HG02870 (cell line): Measurements from ENCODE around the gene LBH.

Source experiments
- ATAC-seq: cut with Tn5 transposase; IDR thresholded peaks from one replicate; pipeline ENCODE4 v1.9.1; 2021; ENCODE audit warnings: mild to moderate bottlenecking, moderate library complexity; ENCODE audit not compliant: unreplicated experiment

Gene LBH

GRCh38 chr2:30234180-30234971, 3.0 kb downstream of the LBH start:
- no peak for ATAC-seq

- ATAC-seq, result no peak
These were observed 3.8 kb downstream of the LBH start for GRCh38 chr2:30235008-30235655.

- ATAC-seq, result no peak
These were observed 4.7 kb downstream of the LBH start for GRCh38 chr2:30235859-30236535.

GRCh38 chr2:30236591-30237238, 5.4 kb downstream of the LBH start:
- ATAC-seq, result no peak

GRCh38 chr2:30237239-30237965, 6.1 kb downstream of the LBH start:
- no peak for ATAC-seq

GRCh38 chr2:30237966-30238800, 6.8 kb downstream of the LBH start:
- no peak for ATAC-seq

GRCh38 chr2:30239308-30239985, 8.1 kb downstream of the LBH start:
- no peak for ATAC-seq

- no peak for ATAC-seq
These were observed 8.8 kb downstream of the LBH start for GRCh38 chr2:30239986-30240752.

- no peak for ATAC-seq
These were observed 11.9 kb downstream of the LBH start for GRCh38 chr2:30243231-30243630.

- ATAC-seq, result no peak
These were observed 14.0 kb downstream of the LBH start for GRCh38 chr2:30245364-30245763.

- ATAC-seq, result no peak
These were observed 17.5 kb downstream of the LBH start for GRCh38 chr2:30248791-30249190.

- no peak for ATAC-seq
These were observed 18.0 kb downstream of the LBH start for GRCh38 chr2:30249354-30249753.

- no peak for ATAC-seq
These were observed 19.1 kb downstream of the LBH start for GRCh38 chr2:30250421-30250820.

- no peak for ATAC-seq
These were observed 21.7 kb downstream of the LBH start for GRCh38 chr2:30252723-30253701.

GRCh38 chr2:30253873-30254684, 22.7 kb downstream of the LBH start:
- no peak for ATAC-seq

- ATAC-seq, result no peak
These were observed 23.3 kb downstream of the LBH start for GRCh38 chr2:30254685-30255001.

- no peak for ATAC-seq
These were observed 23.7 kb downstream of the LBH start for GRCh38 chr2:30255026-30255425.
